ENCODE measurements around the gene EXOC5.

DNA sequence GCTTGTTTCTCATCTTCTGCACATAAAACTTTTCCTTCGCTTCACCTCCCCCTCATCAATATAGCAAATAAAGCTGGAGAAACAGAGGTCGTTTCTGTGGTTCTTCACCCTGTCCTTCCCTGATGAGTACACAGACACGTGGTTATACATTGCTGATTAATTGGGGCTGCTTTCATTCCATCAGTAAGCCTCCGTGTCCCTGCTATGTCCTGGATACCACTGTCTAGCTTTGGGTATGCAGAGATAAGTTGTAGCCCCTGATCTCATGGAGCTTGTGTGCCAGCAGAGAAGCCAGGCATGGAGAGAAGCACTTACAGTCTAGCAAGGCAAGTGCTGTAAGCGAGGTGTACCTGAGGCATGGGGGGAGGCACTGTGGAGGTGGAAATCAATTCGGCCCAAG is 108.4 kb downstream of the EXOC5 start:
- TF ChIP-seq, protein P1, sequence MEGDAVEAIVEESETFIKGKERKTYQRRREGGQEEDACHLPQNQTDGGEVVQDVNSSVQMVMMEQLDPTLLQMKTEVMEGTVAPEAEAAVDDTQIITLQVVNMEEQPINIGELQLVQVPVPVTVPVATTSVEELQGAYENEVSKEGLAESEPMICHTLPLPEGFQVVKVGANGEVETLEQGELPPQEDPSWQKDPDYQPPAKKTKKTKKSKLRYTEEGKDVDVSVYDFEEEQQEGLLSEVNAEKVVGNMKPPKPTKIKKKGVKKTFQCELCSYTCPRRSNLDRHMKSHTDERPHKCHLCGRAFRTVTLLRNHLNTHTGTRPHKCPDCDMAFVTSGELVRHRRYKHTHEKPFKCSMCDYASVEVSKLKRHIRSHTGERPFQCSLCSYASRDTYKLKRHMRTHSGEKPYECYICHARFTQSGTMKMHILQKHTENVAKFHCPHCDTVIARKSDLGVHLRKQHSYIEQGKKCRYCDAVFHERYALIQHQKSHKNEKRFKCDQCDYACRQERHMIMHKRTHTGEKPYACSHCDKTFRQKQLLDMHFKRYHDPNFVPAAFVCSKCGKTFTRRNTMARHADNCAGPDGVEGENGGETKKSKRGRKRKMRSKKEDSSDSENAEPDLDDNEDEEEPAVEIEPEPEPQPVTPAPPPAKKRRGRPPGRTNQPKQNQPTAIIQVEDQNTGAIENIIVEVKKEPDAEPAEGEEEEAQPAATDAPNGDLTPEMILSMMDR (conservative IDR thresholded peaks at IDR 0.05 in 1 of 2, IDR thresholded peaks at IDR 0.05 in 1 of 2; ENCODE audit: extremely low read depth in 1 of 2, insufficient read depth in 1 of 2, low read depth in 1 of 2, low read length in 2 of 2): no peak
- no peak for TF ChIP-seq EZH2 (IDR thresholded peaks at IDR 0.05; ENCODE audit: borderline replicate concordance, low read length)

All from mammary epithelial cell (primary cell).